ENCODE data around the gene COL6A1.

DNA sequence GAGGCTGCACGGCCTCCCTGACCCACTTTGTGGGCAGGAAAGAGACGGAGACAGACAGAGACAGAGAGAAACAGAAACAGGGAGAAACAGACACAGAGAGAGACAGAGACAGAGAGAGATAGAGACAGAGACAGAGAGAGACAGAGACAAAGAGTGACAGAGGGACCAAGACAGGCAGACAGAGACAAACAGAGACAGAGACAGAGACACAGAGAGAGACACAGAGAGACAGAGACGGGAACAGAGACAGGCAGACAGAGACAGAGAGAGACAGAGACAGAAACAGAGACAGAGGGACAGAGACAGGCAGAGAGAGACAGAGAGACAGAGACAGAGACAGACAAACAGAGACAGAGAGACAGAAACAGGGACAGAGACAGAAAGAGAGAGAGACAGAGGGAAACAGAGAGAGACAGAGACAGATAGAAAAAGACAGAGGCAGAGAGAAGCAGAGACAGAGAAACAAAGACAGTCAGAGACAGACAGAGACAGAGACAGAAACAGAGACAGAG is 3.1 kb downstream of the COL6A1 start:
- TF ChIP-seq, protein P1, sequence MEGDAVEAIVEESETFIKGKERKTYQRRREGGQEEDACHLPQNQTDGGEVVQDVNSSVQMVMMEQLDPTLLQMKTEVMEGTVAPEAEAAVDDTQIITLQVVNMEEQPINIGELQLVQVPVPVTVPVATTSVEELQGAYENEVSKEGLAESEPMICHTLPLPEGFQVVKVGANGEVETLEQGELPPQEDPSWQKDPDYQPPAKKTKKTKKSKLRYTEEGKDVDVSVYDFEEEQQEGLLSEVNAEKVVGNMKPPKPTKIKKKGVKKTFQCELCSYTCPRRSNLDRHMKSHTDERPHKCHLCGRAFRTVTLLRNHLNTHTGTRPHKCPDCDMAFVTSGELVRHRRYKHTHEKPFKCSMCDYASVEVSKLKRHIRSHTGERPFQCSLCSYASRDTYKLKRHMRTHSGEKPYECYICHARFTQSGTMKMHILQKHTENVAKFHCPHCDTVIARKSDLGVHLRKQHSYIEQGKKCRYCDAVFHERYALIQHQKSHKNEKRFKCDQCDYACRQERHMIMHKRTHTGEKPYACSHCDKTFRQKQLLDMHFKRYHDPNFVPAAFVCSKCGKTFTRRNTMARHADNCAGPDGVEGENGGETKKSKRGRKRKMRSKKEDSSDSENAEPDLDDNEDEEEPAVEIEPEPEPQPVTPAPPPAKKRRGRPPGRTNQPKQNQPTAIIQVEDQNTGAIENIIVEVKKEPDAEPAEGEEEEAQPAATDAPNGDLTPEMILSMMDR (conservative IDR thresholded peaks at IDR 0.05; ENCODE audit: low read depth, low read length): no peak
- TF ChIP-seq MXI1 (IDR thresholded peaks at IDR 0.05; ENCODE audit: borderline replicate concordance, low read depth, low read length) (no peak), POLR2A (IDR thresholded peaks at IDR 0.05; ENCODE audit: low read depth, low read length) (no peak), NFE2L2 (IDR thresholded peaks at IDR 0.05; ENCODE audit: low read depth, low read length) (no peak)

All from IMR-90 (cell line).